IPS-NIHi11 (cell line): ENCODE data around the gene IRAK2.

ENCODE experiments used
- DNase-seq: peaks from one replicate; pipeline ENCODE4 v3.0.0; 2012; ENCODE audit warnings: mixed read lengths, low spot score

The IRAK2 gene

DNA sequence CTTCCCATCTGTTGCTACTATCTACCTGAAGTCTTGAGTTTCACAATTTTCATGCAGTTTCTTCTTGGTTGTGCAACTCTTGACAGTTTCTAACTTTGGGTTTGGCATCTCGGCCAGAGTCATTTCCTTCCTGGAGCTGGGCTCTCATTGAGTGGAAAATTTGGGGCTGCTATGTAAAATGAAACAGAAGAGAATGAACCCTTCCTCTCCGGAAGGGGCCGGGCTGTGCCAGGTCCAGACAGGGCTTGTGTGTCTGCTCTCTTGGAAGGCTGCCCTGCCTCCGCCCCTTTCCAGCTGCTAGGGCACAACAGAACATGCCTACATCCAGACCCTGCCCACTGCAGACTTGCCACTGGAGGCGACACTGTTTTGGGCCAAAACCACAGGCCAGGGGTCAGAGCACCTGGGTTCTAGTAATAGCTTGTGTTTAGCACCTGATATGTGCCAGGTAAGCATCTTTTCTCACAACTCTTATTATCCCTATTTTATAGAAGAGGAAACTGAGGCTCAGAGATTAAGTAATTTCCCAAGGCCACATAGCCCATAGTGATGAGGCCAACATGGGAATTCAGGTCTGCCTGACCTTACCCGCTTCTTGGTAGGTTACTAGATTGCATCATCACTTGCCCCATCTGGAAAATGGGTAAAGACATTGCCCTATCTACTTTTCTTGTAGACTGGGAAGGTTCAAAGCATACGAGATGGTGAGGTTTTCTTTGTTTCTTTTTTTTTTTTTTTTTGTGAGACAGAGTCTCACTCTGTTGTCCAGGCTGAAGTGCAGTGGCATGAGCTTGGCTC lies 25.0 kb downstream of the IRAK2 start:
- DNase-seq = peak; percentile 57

DNA sequence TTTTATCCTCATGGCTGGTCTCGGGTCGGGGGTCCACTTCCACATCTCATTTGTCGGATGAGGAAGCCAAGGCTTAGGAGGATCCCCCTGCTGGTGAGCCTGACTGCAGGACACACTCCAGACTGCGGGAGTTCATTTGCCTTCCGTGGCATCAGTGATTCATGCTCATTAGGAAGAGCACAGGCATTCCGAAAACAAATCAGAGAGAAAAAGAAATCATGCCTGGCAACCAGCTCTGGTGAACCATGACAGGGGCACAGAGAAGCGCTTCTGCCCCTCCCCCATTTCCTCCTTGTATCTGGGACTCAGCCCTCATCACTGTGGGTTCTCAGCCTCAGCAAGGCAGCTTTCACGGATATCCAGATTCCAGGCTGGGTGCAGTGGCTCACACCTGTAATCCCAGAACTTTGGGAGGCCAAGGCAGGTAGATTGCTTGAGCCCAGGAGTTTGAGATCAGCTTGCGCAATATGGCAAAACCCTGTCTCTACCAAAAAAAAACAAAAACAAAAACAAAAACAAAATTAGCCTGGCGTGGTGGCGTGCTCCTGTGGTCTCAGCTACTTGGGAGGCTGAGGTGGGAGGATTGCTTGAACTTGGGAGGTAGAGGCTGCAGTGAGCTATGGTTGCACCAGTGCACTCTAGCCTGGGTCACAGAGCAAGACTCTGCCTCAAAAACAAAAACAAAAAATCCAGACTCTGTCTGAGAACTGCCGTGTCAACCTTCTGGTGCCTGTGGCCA lies 28.4 kb downstream of the IRAK2 start:
- DNase-seq = peak; percentile 68

DNA sequence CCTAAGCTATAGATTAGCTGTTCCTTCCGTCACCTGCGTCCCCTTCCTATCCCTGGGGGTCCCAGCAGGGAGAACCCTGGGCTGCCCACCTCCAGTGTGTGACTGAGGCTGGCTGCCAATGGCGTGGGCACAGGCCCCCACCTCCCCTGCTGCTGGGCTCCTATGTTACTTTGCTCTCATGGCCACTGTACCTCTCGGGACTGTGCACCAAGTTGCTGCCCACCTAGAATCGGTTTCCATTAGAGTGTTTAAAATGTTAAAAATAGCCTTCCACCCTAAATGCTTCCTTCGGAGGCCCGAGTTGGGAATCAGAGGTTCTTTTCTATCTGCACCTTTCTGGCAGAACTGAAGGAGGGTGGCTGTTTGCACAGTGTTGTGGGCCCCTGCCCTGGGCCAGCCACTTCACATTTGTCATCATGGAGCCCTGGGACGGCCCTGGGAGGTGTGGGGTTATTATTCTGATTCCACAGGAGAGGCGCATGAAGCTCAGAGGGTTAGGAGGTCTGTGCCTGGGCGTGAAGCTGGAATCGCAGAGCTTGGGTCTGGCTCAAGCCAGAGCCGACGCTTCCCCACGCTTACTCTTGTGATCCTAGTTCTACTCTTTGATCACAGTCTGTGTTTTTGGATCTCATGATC lies 29.1 kb downstream of the IRAK2 start:
- DNase-seq = no peak

DNA sequence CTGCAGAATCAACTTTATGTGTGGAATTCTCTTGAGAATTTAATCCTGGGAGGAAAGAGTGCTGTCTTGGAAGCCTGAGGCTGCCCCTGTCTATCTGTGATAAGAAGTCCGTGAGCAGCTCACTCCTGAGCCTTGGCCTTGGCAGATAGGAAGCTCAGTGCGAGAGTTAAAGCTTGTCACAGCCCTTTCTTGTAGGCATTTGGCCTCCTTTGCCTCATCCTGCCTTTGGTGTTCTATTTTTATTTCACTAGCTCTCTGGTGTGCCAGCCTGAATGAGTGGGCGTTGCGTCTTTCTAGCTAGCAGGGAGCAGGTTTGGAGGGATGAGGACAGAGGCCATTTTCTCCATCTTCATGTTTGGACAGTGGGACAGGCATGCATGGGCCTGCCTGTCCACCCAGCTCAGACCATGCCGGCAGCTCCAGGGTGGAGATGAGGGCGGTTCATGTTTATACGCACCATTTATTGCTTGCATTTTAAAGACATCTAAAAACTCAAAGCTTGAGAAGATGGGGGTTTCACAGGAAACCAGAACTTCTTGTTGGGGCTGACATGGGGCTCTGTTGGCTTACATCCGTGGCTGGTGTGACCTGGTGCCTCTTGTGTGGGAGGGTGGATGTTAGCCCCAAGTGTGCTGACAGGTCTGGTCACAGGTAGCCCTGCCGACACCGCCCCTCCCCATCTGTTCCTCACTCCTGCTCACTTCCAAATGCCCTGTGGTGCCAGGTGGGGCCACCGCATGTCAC lies 29.8 kb downstream of the IRAK2 start:
- no peak for DNase-seq

DNA sequence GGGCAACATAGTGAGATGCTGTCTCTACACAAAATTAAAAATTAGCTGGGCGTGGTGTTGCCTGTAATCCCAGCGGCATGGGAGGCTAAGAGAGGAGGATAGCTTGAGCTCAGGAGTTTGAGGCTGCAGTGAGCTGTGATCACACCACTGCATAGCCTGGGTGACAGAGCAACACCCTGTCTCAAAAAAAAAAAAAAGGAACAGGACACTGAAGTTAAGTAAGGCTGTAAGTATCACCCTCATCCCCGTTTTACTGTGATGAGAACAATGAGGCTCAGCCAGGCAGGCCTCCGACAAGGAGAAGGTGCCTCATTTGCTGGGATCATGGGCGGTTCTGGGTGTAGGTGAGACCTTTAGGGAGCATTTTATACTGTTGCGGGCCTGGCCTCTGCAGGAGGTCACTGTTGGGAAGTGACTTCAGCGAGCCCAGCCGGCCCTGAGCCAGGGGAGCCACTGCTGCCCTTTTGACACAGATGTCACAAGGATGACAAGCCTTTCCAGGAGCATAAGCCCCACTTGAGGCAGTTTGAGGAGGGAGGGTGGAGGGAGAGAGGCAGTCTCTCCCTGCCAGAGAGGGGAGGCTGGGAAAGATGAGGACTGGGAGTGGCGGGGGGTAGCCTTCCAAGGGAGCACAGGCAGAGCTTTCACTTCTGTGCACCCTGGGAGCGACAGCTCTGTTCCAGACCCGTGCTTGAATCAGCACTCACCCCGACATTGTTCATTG lies 30.8 kb downstream of the IRAK2 start:
- no peak for DNase-seq

DNA sequence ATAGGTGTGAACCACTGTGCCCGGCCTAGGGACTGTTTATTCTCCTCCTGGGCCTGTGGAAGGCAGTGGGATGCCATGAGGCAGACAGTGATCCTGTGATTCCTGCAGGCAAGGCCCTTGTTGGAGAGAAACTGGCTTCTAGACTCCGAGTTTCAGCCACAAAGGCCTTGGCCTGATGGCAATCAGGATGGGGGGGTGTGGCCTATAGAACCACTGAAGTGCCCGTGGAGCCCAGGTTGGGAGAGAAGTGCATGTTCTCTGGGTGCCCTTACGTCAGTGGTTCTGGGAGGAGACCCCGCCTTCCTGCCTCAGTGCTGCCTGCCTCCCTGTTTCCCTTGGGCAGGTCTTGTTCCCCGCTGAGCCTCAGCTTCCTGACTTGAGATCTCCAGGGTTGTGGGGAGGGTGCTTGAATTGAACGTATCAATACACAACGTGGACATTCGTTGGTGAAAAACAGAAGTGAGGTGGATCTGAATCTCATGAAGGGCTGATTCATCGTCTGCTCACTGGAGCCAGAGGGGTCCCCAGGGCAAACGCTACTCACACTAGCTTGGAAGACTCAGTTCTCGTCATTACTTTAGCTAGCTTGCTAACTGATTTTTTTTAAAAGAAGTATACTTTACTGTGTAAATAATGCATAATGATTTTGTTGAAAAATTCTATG lies 31.8 kb downstream of the IRAK2 start:
- no peak for DNase-seq

DNA sequence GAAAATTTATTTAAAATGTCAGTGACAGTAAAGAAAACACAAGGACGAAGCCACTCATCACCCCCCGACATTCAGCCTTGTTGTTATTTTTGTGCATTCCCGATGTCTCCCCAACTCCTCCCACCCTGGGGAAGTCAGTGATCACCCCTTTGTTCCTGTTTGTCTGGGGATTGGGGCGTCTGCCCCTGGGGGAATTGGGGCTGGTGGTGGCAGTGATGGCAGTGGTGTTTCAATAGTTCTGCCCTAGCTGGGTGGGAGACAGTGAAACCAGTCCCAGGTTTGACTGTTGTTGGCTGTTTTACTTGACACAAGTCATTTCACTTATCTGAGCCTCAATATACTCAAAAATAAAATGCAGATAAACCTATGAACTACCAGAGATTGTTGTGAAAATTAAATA lies 33.5 kb downstream of the IRAK2 start:
- no peak for DNase-seq

DNA sequence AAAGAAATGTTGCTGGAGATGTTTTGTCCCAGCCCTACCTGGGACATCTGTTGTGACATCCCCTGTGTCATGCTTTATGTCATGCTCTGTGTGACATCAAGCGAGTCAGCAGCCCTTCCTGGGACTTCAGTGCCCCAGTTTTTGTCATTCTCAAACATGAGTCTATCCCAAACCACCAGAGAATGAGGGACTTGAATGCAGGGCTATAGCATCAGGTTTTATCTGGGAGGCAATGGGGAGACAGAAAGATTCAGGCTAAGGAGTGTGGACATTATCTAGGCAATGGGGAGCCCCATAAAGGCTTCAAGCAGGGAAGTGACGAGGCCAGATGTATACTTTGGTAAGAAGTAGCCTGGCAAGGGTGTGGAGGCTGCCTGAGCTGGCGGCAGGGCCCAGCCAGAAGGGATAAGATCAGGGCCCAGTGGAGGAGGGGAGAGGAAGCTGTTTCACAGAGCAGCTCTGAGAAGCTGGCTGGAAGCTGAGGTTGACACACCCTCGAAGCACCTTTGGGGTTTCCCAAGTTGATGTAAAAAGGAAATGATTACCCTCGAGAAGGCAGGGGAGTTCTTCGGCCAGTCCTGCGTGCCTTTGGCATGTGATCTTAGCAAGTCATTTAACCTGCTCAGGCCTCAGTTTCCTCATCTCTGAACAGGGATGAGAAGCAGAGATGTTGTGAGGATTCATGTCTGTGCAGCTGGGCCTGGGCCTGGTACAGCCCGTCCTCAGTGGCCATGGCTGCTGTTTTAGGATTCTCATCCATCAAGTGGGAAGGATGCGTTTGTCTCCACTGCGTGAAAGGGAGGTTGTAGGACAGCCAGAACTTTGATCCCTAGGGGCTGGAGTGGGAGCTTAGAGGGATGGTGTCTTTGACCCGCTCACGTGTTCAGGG lies 34.3 kb downstream of the IRAK2 start:
- DNase-seq = no peak

DNA sequence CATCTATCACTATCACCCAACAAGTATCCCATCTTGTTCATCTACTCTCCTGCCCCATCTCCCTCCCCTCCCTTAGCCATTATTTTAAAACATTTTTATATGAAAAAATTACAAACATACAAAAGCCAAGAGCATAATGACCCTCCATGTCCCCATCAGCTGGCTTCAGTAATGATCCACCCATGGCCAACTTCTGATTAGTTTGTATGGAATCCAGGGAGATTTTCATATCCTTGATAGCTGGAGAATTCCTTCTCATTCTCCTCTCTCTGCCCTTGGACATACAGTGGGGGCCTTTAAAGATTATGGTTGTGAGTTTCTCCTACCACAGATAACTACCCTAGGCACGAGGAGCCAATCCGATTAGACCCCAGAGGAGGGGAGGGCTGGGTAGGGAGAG lies 40.2 kb downstream of the IRAK2 start:
- no peak for DNase-seq

DNA sequence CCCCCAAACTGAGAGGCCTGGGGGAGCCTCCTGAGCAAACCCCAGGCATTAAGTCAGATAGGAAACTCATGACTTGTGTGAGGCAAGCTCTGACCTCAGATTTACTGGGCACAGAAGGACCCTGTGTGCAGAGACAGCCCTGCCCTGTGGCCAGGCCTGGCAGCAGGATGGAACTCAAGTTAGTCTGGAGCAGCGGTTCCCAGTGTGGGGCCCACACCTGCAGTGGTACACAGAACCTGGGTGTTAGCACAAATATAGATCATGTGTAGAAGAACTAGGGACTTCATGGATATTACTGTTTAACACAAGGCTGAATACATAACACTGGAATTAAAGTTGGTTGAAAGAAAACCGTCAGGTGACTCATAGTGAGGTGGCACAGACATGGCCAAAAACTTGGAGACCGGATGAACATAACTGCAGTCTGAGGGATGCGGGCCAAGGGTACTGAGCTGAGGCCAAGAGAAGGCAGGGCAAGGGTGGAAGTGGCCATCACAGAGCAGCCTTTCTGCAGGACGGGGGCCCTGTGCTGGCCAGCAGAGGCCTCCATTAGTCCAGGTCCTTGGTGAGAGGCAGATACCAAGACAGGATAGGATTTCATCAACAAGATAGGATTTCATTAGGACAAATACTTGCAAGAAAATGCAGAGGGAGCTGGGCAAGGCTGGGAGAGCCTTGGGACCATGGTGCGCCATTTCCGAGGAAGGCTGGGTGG lies 40.9 kb downstream of the IRAK2 start:
- DNase-seq = no peak

DNA sequence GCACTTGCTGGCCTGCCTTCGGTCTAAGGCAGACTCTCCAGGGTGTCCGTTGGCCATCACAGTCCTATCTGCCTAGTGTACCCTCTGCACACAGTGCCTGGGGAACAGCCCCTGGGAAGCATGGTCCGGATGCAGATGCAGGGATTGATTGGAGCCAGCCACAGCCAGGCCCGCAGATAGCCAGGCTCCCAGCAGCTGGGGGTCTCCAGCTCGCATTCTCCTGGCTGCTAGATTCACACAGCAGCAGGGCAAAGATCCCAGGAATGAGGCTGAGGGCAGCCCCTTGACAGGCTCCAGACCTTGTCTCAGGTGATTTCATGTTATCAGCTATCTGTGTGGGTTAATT lies 41.4 kb downstream of the IRAK2 start:
- DNase-seq = no peak

DNA sequence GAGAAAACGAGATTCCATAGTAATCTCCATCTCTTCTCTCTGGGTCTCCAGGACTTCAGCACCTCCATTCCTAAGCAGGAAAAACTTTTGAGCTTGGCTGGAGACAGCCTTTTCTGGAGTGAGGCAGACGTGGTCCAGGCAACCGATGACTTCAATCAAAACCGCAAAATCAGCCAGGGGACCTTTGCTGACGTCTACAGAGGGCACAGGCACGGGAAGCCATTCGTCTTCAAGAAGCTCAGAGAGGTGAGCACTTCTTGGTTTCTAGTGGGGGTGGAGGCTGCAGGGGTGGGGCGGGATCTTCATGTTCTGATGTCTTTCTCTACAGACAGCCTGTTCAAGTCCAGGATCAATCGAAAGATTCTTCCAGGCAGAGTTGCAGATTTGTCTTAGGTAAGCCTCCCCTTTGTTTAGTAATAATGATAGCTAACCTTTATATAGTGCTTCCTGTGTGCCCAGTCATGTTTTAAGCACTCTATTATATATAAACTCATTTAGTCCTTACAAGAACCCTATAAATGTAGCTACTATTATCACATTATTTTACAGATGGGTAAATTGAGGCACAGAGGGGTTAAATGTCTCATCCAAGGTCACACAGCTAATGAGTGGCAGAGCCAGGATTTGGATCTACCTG lies 48.6 kb downstream of the IRAK2 start:
- no peak for DNase-seq

DNA sequence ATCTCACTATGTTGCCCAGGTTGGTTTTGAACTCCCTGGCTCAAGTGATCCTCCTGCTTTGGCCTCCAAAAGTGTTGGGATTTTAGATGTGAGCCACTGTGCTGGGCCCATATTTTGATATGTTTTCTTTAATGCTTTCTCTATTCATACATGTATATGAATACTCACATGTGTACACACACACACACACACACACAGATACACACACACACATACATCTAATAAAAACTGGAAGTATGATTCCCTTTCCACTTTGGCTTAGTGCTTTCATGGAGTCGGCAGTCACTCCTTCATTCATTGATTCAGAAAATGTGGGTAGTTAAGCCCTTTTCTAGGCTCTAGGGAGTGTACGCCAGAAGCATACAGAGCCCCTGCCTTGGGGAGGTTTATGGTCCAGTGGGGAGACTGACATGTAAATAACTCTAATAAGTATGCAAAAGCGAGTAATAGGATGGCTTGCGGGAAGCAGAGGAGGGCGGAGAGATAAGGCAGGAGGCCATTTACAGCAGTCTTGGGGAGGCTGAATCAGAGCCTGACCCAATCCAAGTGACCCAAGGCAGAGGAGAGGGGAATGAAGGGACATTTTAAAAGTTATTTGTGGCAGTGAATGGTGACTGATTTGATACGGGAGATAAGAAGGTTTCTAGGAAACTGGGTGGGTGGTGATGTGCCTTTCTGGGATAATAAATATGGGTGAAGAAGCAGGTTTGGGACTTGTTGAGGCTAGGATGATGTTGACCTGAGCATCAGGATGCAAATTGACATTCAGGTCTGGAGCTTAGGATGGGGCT lies 51.1 kb downstream of the IRAK2 start:
- no peak for DNase-seq

DNA sequence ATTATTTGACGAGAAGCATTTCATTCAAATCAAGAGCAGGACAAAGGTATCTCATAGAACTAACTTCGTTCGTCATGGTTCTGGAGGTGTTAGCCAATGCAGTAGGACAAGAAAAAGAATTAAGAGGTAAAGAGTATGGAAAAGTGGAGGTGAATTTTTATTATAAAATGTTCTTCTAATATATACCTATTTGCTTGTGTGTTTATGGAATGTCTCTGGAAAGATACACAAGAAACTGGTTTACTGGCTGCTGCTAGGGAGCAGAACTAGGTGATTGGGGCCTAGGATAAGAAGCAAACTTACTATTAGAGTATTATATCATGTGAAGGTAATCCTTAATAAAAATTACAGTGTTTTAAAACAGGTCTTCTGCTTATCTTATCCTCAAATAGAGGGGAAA lies 52.6 kb downstream of the IRAK2 start:
- DNase-seq = no peak

DNA sequence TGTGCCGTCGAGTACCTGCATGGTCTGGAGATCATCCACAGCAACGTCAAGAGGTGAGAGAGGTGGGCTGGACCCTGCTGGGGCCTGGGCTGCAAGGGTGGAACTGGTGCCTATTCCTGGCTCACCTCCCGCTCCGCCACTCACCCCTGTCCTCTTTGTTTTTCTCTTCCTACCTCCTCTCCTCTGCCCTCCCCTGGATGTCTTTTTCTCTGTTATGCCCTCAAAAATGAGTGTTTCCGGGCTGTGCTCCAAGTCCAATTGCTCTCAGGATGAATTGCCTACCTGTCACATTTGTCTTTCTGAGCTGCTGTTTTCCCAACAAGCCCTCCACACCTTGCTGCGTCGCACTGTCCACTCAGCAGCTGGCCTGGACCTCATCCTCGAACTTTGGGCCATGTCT lies 55.0 kb downstream of the IRAK2 start:
- DNase-seq = no peak

DNA sequence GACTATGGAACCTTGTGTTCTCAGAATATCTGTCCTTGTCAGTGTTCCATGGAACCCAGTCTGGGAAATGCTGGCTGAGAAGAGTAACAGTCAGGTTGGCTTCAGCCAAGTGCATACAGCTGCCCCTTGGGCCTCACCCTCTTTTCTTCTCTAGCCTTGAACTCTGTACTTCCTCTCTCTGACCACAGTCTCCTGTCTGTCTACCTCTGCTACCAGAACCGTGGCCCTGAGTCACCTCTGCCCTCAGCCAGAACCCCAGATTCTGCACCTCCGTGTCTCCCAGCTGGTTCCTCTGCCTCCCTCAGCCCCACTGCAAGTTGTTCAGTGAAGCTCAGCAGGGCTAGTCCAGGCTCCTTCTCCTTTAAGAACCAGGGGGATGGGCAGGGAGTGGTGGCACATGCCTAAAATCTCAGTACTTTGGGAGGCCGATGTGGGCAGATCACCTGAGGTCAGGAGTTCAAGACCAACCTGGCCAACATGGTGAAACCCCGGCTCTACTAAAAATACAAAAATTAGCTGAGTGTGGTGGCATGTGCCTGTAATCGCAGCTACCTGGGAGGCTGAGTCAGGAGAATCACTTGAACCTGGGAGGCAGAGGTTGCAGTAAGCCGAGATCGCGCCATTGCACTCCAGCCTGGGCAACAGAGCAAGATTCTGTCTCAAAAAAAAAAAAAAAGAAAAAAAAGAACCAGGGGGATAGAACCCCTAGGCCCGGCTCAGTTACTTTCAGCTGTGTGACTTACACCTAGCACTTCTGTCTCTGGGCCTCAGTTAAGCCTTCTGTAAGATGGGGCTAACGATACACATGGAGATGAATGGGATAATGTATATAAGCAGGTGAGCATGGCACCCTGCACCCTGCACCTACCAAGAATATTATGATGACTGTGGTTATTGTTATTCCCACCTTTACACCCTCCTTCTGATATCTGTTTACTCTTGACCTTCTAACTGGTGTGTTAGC lies 59.2 kb downstream of the IRAK2 start:
- no peak for DNase-seq
